ENCODE data around the gene AIF1L. TPM values are rescaled to one million over a fixed set of nuclear protein-coding genes. Genes with fewer than 3 reads are reported as not detected.
"Not testable (repeated sequence)": the region's sequence is repeated elsewhere in the genome, so short reads cannot be mapped to it uniquely, and the experiment has no call there.

AIF1L gene
- total and polyA plus RNA-seq, 3 donors from 2014 or later: 8.3 to 24.6 (median 14.9) TPM

DNA sequence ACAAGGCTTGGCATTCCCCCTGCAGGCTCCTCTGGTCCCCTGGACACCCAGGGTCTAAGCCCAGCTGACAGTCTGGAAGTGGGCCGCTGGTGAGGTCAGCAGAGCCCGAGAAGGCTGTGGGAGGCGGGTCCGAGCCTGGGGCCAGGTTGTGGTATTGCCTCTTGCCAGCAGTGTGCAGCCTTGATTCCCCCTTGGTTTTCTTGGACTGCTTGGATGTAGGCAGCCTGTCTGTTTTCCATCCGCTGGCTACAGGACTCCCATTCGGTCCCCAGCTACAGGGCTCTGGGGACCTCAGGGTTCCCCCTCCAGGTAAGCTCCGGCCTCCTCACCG is 1.6 kb downstream of the AIF1L start:
- Histone ChIP-seq H3K4me3 (no peak overlapping the region), H3K27ac (no peak overlapping the region), H3K9me3 (no peaks in the 10 kb centered on the region), H3K36me3 (ENCODE audit: low read depth, missing control alignments) (no peaks in the 10 kb centered on the region), H3K27me3 (no peaks in the 10 kb centered on the region), H3K4me1 (peaks cover 55% of the 10 kb centered on the region)
- 48 to 80% methylated on average over 1 to 8 of the region's 8 CpGs for WGBS, 2 donors
- intact Hi-C loops (cut with DNase I; ENCODE audit: low total_unique reads): no loop called here
- DNase-seq: peak; percentile 34
- TF ChIP-seq POLR2A (IDR thresholded peaks at IDR 0.05): no peak
- TF ChIP-seq, protein P1, sequence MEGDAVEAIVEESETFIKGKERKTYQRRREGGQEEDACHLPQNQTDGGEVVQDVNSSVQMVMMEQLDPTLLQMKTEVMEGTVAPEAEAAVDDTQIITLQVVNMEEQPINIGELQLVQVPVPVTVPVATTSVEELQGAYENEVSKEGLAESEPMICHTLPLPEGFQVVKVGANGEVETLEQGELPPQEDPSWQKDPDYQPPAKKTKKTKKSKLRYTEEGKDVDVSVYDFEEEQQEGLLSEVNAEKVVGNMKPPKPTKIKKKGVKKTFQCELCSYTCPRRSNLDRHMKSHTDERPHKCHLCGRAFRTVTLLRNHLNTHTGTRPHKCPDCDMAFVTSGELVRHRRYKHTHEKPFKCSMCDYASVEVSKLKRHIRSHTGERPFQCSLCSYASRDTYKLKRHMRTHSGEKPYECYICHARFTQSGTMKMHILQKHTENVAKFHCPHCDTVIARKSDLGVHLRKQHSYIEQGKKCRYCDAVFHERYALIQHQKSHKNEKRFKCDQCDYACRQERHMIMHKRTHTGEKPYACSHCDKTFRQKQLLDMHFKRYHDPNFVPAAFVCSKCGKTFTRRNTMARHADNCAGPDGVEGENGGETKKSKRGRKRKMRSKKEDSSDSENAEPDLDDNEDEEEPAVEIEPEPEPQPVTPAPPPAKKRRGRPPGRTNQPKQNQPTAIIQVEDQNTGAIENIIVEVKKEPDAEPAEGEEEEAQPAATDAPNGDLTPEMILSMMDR (IDR thresholded peaks at IDR 0.05): no peak

DNA sequence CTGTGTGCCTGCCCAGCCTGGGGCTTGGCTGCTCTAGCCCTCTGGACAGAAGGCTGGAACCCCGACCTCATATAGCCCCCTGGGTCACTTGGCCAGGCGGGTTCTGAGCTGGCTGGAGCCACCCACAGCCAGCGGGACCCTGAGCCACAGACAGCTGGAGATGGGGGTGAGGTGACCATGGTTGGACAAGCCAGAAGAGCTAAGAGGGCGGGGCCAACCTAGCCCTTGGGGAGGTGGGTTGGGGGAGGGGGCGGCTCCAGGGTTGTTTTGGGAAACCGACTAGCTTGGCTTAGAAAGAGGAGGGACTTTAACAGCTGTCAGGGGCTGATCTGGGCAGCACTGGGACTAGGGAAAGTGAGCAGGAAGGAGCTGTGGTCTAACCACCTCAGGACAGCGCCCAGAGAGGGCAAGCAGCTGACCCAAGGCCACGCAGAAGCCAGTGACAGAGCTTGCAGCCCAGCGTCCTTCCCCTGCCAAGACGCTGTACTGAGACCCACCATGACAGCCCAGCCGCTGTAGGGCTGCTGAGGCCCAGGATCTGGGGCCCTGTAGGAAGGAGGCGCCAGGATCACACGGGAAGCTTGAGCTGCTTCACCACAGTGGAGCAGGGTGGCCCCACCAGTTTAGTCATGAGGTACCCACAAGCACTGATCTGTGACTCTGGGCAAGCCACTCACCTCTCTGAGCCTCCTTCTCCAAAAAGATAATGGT is 2.2 kb downstream of the AIF1L start:
- Histone ChIP-seq H3K4me1 (peaks cover 53% of the 10 kb centered on the region), H3K4me3 (no peak overlapping the region), H3K27ac (no peak overlapping the region), H3K27me3 (no peaks in the 10 kb centered on the region), H3K9me3 (no peaks in the 10 kb centered on the region), H3K36me3 (ENCODE audit: low read depth, missing control alignments) (no peaks in the 10 kb centered on the region)
- DNase-seq: no peak
- WGBS, 2 donors: 56 to 69% methylated on average over 12 of the region's 13 CpGs
- TF ChIP-seq, protein P1 (IDR thresholded peaks at IDR 0.05): no peak
- no peak for TF ChIP-seq POLR2A (IDR thresholded peaks at IDR 0.05)
- intact Hi-C loops (cut with DNase I; ENCODE audit: low total_unique reads): no loop called here

DNA sequence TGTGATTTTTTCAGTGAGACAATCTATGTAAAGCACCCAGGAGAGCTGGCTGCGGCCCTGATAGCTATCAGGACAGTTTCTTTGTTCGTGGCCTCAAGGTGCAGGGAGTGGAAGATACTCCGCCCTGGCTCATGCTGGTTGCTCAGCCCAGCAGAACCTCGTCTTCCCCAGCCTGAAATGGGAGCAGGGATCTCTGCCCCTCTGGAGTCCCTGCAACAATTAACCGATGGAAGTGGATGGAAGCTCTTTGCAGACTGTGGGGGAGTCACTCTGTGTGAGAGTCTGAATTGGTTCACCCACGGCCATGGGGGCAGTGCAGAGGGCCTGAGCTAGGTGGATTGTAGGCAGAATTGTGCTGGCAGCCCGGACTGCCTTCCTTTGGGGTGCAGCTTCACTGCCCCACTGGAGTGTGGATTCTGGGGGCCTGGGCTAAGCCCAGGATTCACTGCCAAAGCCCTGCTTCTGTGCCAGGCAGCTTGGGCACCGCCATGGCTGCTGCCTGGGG is 2.8 kb downstream of the AIF1L start:
- TF ChIP-seq, protein P1 (IDR thresholded peaks at IDR 0.05): no peak
- TF ChIP-seq POLR2A (IDR thresholded peaks at IDR 0.05): no peak
- peaks cover 53% of the 10 kb centered on the region for H3K4me1 ChIP-seq
- DNase-seq: no peak
- H3K4me3 ChIP-seq: no peak overlapping the region
- no peak overlapping the region for H3K27ac ChIP-seq
- 55 to 71% methylated on average over 5 to 8 of the region's 8 CpGs for WGBS, 2 donors
- no peaks in the 10 kb centered on the region for H3K36me3 ChIP-seq (ENCODE audit: low read depth, missing control alignments)
- no peaks in the 10 kb centered on the region for H3K27me3 ChIP-seq
- no peaks in the 10 kb centered on the region for H3K9me3 ChIP-seq
- intact Hi-C loops (cut with DNase I; ENCODE audit: low total_unique reads): no loop called here

DNA sequence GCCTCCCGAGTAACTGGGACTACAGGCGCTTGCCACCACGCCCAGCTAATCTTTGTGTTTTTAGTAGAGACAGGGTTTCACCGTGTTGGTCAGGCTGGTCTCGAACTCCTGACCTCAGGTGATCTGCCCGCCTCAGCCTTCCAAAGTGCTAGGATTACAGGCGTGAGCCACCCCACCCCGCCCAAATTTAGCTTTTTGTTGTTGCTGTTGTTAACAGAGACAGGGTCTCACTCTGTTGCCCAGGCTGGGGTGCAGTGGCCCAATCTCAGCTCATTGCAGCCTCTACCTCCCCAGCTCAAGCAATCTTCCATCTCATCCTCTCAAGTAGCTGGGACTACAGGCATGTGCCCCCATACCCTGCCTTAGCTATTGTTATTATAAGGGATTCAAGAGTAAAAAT is 3.5 kb downstream of the AIF1L start:
- H3K4me3 ChIP-seq; intact Hi-C loops (cut with DNase I; ENCODE audit: low total_unique reads); H3K27ac ChIP-seq; H3K27me3 ChIP-seq; H3K9me3 ChIP-seq; H3K36me3 ChIP-seq (ENCODE audit: low read depth, missing control alignments); DNase-seq: not testable (repeated sequence)
- 93 to 94% methylated on average over 8 of the region's 8 CpGs for WGBS, 2 donors
- H3K4me1 ChIP-seq: peaks cover 53% of the 10 kb centered on the region

DNA sequence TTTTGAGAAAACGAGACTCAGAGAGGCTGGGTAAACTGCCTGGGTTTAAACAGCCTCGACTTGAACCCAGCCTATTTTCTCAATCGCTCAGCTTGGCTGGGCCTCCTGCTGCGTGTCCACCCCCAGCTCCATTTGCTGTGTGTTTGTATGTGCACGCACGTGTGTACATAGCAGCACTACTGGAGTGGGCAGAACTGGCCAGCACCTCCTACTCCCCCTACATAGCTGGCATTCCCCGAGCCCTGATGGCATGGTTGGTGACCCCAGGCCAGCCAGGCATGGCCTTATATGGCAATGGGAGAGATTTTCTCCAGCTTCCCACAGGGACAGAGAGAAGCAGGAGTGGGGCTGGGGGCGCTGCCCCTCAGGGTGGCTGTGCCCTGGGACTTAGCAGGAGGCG is 4.1 kb downstream of the AIF1L start:
- Histone ChIP-seq H3K4me1 (peaks cover 53% of the 10 kb centered on the region), H3K27ac (no peak overlapping the region), H3K4me3 (no peak overlapping the region), H3K36me3 (ENCODE audit: low read depth, missing control alignments) (no peaks in the 10 kb centered on the region), H3K9me3 (no peaks in the 10 kb centered on the region), H3K27me3 (no peaks in the 10 kb centered on the region)
- WGBS, 2 donors: 59 to 74% methylated on average over 9 of the region's 9 CpGs
- intact Hi-C loops (cut with DNase I; ENCODE audit: low total_unique reads): no loop called here
- DNase-seq: peak; percentile 39
- TF ChIP-seq, protein P1 (IDR thresholded peaks at IDR 0.05): no peak
- TF ChIP-seq POLR2A (IDR thresholded peaks at IDR 0.05): no peak
